KMS-11 (cell line): ENCODE data around the gene CACNA1D.

Source experiments
- H2AFZ ChIP-seq: fragments of 200-600 bp; sonication (generic); 2 replicates; pipeline ENCODE4 v1.6.1; 2016; ENCODE audit warnings: antibody characterized with exemption, mixed run types, low read depth
- H3K27ac ChIP-seq: fragments of 200-600 bp; sonication (generic); 2 replicates; pipeline ENCODE4 v1.6.1; 2016; ENCODE audit warnings: mild to moderate bottlenecking, mixed run types
- H3K27me3 ChIP-seq: fragments of 200-600 bp; sonication (generic); 2 replicates; pipeline ENCODE4 v1.6.1; 2017; ENCODE audit warnings: mild to moderate bottlenecking, low read depth, mixed run types, moderate library complexity; ENCODE audit not compliant: insufficient read depth
- H3K36me3 ChIP-seq: fragments of 200-600 bp; sonication (generic); 2 replicates; pipeline ENCODE4 v1.6.1; 2017; ENCODE audit warnings: mild to moderate bottlenecking, mixed run types; ENCODE audit not compliant: insufficient read depth
- H3K4me1 ChIP-seq: fragments of 200-600 bp; sonication (generic); 2 replicates; pipeline ENCODE4 v1.6.1; 2016; ENCODE audit warnings: mild to moderate bottlenecking, low read depth, mixed run types; ENCODE audit not compliant: poor library complexity, severe bottlenecking
- H3K4me2 ChIP-seq: fragments of 200-600 bp; sonication (generic); 2 replicates; pipeline ENCODE4 v1.7.0; 2016; ENCODE audit warnings: mild to moderate bottlenecking, mixed run types
- H3K4me3 ChIP-seq: fragments of 200-600 bp; sonication (generic); IDR thresholded peaks from 2 replicates; pipeline ENCODE4 v1.6.1; 2017; ENCODE audit warnings: low read depth, low read length, mixed read lengths; ENCODE audit not compliant: insufficient read depth
- H3K79me2 ChIP-seq: fragments of 200-600 bp; sonication (generic); 2 replicates; pipeline ENCODE4 v1.6.1; 2016; ENCODE audit warnings: low read depth, mixed run types; ENCODE audit not compliant: insufficient read depth
- H3K9ac ChIP-seq: fragments of 200-600 bp; sonication (generic); 2 replicates; pipeline ENCODE4 v1.6.1; 2016; ENCODE audit warnings: mild to moderate bottlenecking, mixed run types
- H4K20me1 ChIP-seq: fragments of 200-600 bp; sonication (generic); 2 replicates; pipeline ENCODE4 v1.6.1; 2016; ENCODE audit warnings: mild to moderate bottlenecking, mixed run types; ENCODE audit not compliant: insufficient read depth
- TF ChIP-seq, protein P1 (sequence below): fragments of 200-600 bp; sonication (generic); conservative IDR thresholded peaks from 2 replicates; pipeline ENCODE4 v1.6.1; 2017; ENCODE audit warnings: low read depth, mild to moderate bottlenecking, antibody characterized with exemption, low read length, moderate library complexity, mixed read lengths

The CACNA1D gene

DNA sequence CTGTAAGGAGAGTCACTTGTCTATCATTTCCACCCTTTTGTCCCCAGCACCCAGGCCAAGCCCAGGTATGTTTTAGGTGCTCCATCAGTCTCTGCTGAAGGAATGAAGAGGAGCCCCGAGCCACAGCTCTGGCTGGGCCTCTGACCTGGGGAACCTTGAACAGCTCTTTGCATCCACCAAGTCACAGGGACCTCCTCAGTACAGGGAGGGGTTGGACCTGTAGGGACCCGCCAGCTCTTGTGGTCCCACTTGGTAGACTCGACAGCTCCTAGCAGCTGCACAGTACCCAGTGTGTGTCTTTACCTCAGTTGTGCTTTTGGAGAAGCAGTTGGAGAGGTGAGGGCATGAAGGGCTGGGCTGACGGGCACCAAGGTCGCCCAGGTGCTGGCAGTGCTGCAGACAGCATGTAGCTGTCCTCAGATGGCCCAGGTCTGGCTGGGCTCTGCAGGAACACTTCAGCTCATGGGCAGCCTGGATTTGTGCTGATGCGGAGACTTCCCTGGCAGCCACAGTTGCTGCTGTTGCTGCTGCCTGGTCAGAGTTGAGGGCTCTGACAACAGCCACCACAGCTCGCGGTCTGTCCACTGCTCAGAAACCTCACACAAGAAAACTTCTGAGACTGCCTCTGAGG, 123.6 kb downstream of the CACNA1D start:
- H3K4me2 ChIP-seq: no peak overlapping the region
- TF ChIP-seq, protein P1, sequence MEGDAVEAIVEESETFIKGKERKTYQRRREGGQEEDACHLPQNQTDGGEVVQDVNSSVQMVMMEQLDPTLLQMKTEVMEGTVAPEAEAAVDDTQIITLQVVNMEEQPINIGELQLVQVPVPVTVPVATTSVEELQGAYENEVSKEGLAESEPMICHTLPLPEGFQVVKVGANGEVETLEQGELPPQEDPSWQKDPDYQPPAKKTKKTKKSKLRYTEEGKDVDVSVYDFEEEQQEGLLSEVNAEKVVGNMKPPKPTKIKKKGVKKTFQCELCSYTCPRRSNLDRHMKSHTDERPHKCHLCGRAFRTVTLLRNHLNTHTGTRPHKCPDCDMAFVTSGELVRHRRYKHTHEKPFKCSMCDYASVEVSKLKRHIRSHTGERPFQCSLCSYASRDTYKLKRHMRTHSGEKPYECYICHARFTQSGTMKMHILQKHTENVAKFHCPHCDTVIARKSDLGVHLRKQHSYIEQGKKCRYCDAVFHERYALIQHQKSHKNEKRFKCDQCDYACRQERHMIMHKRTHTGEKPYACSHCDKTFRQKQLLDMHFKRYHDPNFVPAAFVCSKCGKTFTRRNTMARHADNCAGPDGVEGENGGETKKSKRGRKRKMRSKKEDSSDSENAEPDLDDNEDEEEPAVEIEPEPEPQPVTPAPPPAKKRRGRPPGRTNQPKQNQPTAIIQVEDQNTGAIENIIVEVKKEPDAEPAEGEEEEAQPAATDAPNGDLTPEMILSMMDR: no peak

DNA sequence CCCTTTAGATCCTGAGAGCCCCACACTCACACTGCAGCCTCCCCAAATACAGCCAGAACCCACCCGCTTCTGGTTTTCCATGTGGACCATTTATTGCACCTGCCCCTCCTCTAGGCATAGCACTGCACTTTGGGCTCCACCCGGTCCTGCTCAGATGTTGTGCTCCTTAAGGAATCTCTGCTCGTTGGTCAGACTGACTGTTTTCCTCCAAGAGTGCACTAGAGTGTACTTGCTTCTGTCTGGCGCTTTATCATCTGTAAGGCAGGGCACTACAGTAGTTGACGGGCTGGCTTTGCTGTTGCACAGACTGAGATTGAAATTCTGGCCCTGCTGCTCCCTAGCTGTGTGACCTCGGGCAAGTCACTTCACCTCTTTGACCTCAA, 124.1 kb downstream of the CACNA1D start:
- H3K4me3 ChIP-seq: no peak overlapping the region
- no peak overlapping the region for H2AFZ ChIP-seq
- no peak overlapping the region for H3K9ac ChIP-seq
- H4K20me1 ChIP-seq: no peaks in the 10 kb centered on the region
- no peaks in the 10 kb centered on the region for H3K79me2 ChIP-seq
- no peaks in the 10 kb centered on the region for H3K36me3 ChIP-seq
- H3K27me3 ChIP-seq: no peaks in the 10 kb centered on the region
- no peak overlapping the region for H3K27ac ChIP-seq
- no peak overlapping the region for H3K4me2 ChIP-seq
- TF ChIP-seq, protein P1: no peak
- no peaks in the 10 kb centered on the region for H3K4me1 ChIP-seq

More for the DNA sequence above, 123.6 kb downstream of the CACNA1D start:
- Histone ChIP-seq H3K79me2 (no peaks in the 10 kb centered on the region), H2AFZ (no peak overlapping the region), H3K27ac (no peak overlapping the region), H3K4me1 (no peaks in the 10 kb centered on the region), H3K4me3 (no peak overlapping the region), H3K9ac (no peak overlapping the region), H3K27me3 (no peaks in the 10 kb centered on the region), H3K36me3 (no peaks in the 10 kb centered on the region), H4K20me1 (no peaks in the 10 kb centered on the region)

DNA sequence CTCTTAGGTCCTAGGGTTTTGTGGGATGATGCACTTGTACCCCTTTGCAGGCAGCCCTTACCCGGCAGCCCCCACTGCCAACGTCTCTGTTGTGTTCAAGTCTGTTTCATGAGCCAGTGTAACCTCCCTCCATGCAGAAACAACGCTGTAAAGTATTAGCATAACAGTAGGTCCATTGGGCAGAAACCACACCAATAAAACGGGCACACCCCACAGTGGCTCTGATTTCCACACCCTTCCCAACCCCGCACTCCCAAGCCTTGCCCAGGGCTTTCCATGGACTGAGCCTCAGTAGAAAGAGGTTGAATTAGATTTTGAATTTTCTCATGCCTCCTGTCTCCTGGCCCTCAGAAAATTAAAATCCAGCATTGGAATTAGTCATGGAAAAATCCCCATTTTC, 124.5 kb downstream of the CACNA1D start:
- TF ChIP-seq, protein P1: no peak
- Histone ChIP-seq H3K9ac (no peak overlapping the region), H3K27ac (no peak overlapping the region), H3K4me2 (no peak overlapping the region), H3K79me2 (no peaks in the 10 kb centered on the region), H3K4me3 (no peak overlapping the region), H4K20me1 (no peaks in the 10 kb centered on the region), H2AFZ (no peak overlapping the region), H3K4me1 (no peaks in the 10 kb centered on the region), H3K36me3 (no peaks in the 10 kb centered on the region), H3K27me3 (no peaks in the 10 kb centered on the region)

DNA sequence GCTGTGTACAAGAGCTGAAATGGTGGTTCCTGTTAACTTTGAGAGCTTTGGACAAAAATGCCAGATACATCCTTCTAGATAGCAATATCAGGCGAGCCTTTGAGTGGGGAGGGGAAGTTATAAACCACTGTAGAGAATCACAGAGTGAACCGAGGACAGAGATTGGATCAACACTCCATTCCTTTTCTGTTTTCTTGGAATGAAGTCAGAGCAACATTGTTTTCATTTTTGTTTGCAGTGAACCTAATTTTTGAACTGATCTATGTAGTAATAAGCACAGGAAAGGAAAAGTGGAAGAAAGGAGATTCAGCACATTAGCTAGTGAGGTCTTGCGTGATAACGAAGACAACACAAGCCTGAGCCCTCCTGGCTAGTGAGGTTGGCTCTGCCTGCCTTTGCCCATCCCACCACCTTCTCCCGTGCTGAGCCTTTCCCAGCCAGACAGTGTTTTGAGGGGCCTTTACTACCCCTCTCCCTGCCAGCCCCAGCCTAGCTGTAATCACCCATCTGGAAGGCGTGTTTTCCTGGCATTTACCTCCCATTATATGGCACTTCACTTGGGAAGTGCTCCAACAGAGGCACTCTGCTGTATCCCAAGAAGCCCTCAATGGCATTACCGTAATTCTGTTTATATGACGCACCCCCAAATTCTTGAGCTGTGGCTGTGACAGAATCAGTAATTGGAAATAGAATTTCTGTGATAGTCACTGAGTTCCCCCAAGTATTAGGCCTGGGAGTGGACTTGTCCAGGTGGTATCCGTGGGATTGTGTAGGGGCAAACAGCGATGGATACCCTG, 129.8 kb downstream of the CACNA1D start:
- no peaks in the 10 kb centered on the region for H4K20me1 ChIP-seq
- no peaks in the 10 kb centered on the region for H3K36me3 ChIP-seq
- no peaks in the 10 kb centered on the region for H3K79me2 ChIP-seq
- H3K9ac ChIP-seq: no peak overlapping the region
- no peak overlapping the region for H3K27ac ChIP-seq
- TF ChIP-seq, protein P1: no peak
- H3K27me3 ChIP-seq: no peaks in the 10 kb centered on the region
- no peak overlapping the region for H2AFZ ChIP-seq
- H3K4me1 ChIP-seq: no peaks in the 10 kb centered on the region
- no peak overlapping the region for H3K4me2 ChIP-seq
- no peak overlapping the region for H3K4me3 ChIP-seq
